K562 (cell line): ENCODE results near the gene ZNF407. TPM values are rescaled to one million over a fixed set of nuclear protein-coding genes. Genes with fewer than 3 reads are reported as not detected.

Source experiments
- ATF7 ChIP-seq: fragments of 450-650 bp; IDR thresholded peaks from 2 replicates; pipeline ENCODE4 v1.7.1; 2014; ENCODE audit warnings: mild to moderate bottlenecking, moderate library complexity
- CXXC5 ChIP-seq: fragments of 250-450 bp; sonication (Bioruptor Pico); IDR thresholded peaks from 2 replicates; pipeline ENCODE4 v1.8.0; 2022; ENCODE audit warnings: inconsistent platforms, mild to moderate bottlenecking, moderate library complexity
- ELF1 ChIP-seq: fragments of 200-800 bp; sonication (Bioruptor generic); IDR thresholded peaks from 2 replicates; pipeline ENCODE4 v1.6.1; 2016; ENCODE audit warnings: missing genetic modification characterization, missing compliant biosample characterization
- ETV5 ChIP-seq: sonication (generic); formaldehyde crosslinking; IDR thresholded peaks from 2 replicates; pipeline ENCODE4 v1.4.0; 2020; ENCODE audit warnings: low read depth, mild to moderate bottlenecking, missing genetic modification reagents
- GATAD2B ChIP-seq: fragments of 450-650 bp; IDR thresholded peaks from 2 replicates; pipeline ENCODE4 v1.6.1; 2017; ENCODE audit warnings: mild to moderate bottlenecking, borderline replicate concordance
- KLF6 ChIP-seq: fragments of 250-450 bp; sonication (Bioruptor Pico); IDR thresholded peaks from 2 replicates; pipeline ENCODE4 v1.4.0; 2020; ENCODE audit warnings: mild to moderate bottlenecking, moderate library complexity, borderline replicate concordance
- L3MBTL2 ChIP-seq: fragments of 450-650 bp; IDR thresholded peaks from 2 replicates; pipeline ENCODE4 v1.6.1; 2016; ENCODE audit warnings: mild to moderate bottlenecking, moderate library complexity
- MTA3 ChIP-seq: fragments of 450-650 bp; formaldehyde crosslinking; IDR thresholded peaks from 2 replicates; pipeline ENCODE4 v1.6.1; 2017; ENCODE audit warnings: mild to moderate bottlenecking, borderline replicate concordance
- PHF20 ChIP-seq: fragments of 450-650 bp; IDR thresholded peaks from 2 replicates; pipeline ENCODE4 v1.6.1; 2018; ENCODE audit not compliant: partially characterized antibody
- PHF8 ChIP-seq: fragments of 200-600 bp; sonication (generic); IDR thresholded peaks from 2 replicates; pipeline ENCODE4 v1.6.1; 2012; ENCODE audit warnings: mixed run types, mild to moderate bottlenecking, inconsistent platforms, low read length, moderate library complexity, borderline replicate concordance
- POLR2G ChIP-seq: fragments of 200-400 bp; formaldehyde crosslinking; IDR thresholded peaks from 2 replicates; pipeline ENCODE4 v1.6.1; 2017; ENCODE audit warnings: low read depth, mild to moderate bottlenecking, antibody characterized with exemption, low read length, moderate library complexity
- POLR2H ChIP-seq: IDR thresholded peaks from 2 replicates; pipeline ENCODE4 v1.6.1; 2016; ENCODE audit warnings: missing genetic modification characterization, low read depth, mild to moderate bottlenecking, control low read depth, missing compliant biosample characterization, moderate library complexity
- PPARD ChIP-seq: fragments of 250-450 bp; sonication (Bioruptor Pico); IDR thresholded peaks from 2 replicates; pipeline ENCODE4 v1.8.0; 2022; ENCODE audit warnings: inconsistent platforms, mild to moderate bottlenecking, moderate library complexity
- RB1 ChIP-seq: fragments of 450-650 bp; IDR thresholded peaks from 2 replicates; pipeline ENCODE4 v1.6.1; 2017; ENCODE audit warnings: low read depth, mild to moderate bottlenecking
- SMAD2 ChIP-seq: fragments of 150-350 bp; IDR thresholded peaks from 2 replicates; pipeline ENCODE4 v1.6.1; 2014; ENCODE audit warnings: low read depth, mild to moderate bottlenecking, low read length
- SREBF1 ChIP-seq: fragments of 150-350 bp; IDR thresholded peaks from 2 replicates; pipeline ENCODE4 v1.6.1; 2014; ENCODE audit warnings: antibody characterized with exemption, low read depth, low read length, borderline replicate concordance
- SUPT5H ChIP-seq: fragments of 450-650 bp; IDR thresholded peaks from 2 replicates; pipeline ENCODE4 v1.6.1; 2016
- YY1 ChIP-seq, 3 experiments: IDR thresholded peaks; 2 replicates each; pipeline ENCODE4 v1.6.1; 2011; ENCODE audit warnings: low read length in 2 of 3, mild to moderate bottlenecking in 2 of 3, moderate library complexity in 2 of 3, borderline replicate concordance in 1 of 3, control low read depth in 1 of 3, low read depth in 1 of 3; ENCODE audit not compliant: insufficient read depth in 3 of 3, insufficient replicate concordance in 2 of 3, control insufficient read depth in 1 of 3, insufficient read length in 1 of 3; ENCODE audit errors: extremely low read depth in 1 of 3
- ZFX ChIP-seq: sonication (generic); formaldehyde crosslinking; IDR thresholded peaks from 2 replicates; pipeline ENCODE4 v1.8.0; 2022; ENCODE audit warnings: mild to moderate bottlenecking, missing genetic modification reagents, moderate library complexity
- ZNF197 ChIP-seq: fragments of 200-800 bp; sonication (Bioruptor generic); IDR thresholded peaks from 2 replicates; pipeline ENCODE4 v1.6.1; 2016; ENCODE audit warnings: low read depth, missing genetic modification characterization, missing compliant biosample characterization
- polyA plus RNA-seq, 8 experiments: library from polyadenylated mRNA; depleted of rRNA in 4 of 8; stranded (reverse) in 5 of 8; unstranded in 3 of 8; fragments of >200 nt; fragmentation: Nextera tagmentation in 2 of 8; fragmentation: Illumina TruSeq in 1 of 8; extraction: Ambion mirVana in 2 of 8; extraction: Trizol in 1 of 8; gene quantifications; 2 replicates each; pipeline versions ENCODE4 v1.2.1 to v1.2.3, GENCODE V29; 2011 to 2014; ENCODE audit warnings: inconsistent platforms in 1 of 8, missing spikeins in 1 of 8
- total RNA-seq, 7 experiments: library from RNA; depleted of rRNA in 6 of 7; stranded (reverse); fragments of >200 nt in 6 of 7; fragmentation: Illumina TruSeq in 2 of 7; extraction: Trizol in 2 of 7; gene quantifications; 2 replicates each; pipeline versions ENCODE4 v1.2.1 to v1.2.3, GENCODE V29; 2011 to 2021; ENCODE audit warnings: low replicate concordance in 1 of 7
- TF ChIP-seq, protein P1 (sequence below): fragments of 450-650 bp; IDR thresholded peaks from 2 replicates; pipeline ENCODE4 v1.6.1; 2014; ENCODE audit warnings: low read depth, mild to moderate bottlenecking, moderate library complexity, borderline replicate concordance
- TF ChIP-seq, protein P2 (sequence below): fragments of 250-450 bp; sonication (Bioruptor Pico); IDR thresholded peaks from 2 replicates; pipeline ENCODE4 v1.4.0; 2020; ENCODE audit warnings: borderline replicate concordance
- TF ChIP-seq, protein P3 (sequence below), 2 experiments: IDR thresholded peaks; 2 replicates each; pipeline ENCODE4 v1.6.1; 2011; ENCODE audit warnings: borderline replicate concordance in 1 of 2, control low read depth in 1 of 2, low read depth in 1 of 2, low read length in 1 of 2, mild to moderate bottlenecking in 1 of 2, mixed read lengths in 1 of 2, moderate library complexity in 1 of 2; ENCODE audit not compliant: insufficient read depth in 1 of 2, insufficient read length in 1 of 2, poor library complexity in 1 of 2, severe bottlenecking in 1 of 2; ENCODE audit errors: extremely low read depth in 1 of 2

ZNF407 gene
- total and polyA plus RNA-seq, 9 of the 15 experiments (the other 6 are each of a cell fraction or from before 2014, with no cell fraction given): 0.21 to 5.4 (median 2.3) TPM

DNA sequence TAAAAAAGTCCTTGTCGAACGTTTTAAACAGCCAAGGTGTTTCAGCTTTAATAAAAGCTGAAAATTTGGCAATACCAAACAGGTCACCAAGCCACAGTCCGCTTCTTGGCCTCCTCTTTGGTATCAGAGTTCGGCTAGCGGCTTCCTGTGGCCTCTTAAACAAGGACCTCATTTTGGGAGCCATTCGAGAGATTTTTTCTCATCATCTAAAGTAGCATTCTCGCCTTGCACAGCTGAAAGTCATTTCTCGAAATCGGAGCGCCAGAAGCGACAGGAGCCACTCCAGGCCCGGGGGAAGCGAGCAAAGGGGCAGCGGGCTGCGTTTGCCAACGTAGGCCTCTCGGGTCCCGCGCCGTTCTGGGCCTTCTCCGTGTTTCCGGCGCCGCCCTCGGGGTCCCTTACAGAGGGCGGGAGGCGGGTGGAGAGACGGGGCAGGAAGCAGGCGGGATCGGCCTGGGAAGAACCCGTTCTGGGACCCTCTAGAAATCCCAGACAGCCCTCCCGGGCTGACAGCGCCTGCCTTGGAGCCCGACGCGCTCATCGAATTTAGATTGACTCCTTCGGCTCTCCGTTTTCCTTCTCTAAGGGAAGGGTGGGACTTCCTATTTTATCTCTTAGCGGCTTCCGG lies 522 bp upstream of the ZNF407 start (continued):
- TF ChIP-seq YY1 (IDR thresholded peaks at IDR 0.05; ENCODE audit: borderline replicate concordance in 1 of 3, control insufficient read depth in 1 of 3, extremely low read depth in 1 of 3, insufficient read depth in 3 of 3, insufficient read length in 1 of 3, insufficient replicate concordance in 2 of 3, low read depth in 1 of 3, low read length in 2 of 3): peak in 2 of 3 experiments; percentile 21 to 43
- peak; percentile 47; the same call in 1 of the 2 replicates for TF ChIP-seq ETV5 (CRISPR knock-in tag)
- TF ChIP-seq KLF6: peak; percentile 69; the same call in 1 of the 2 replicates
- TF ChIP-seq POLR2G: peak; percentile 81
- TF ChIP-seq CXXC5 (CRISPR knock-in tag): 0 out of 2 replicates have a peak, but pooled peaks have one; percentile 12
- TF ChIP-seq ZNF197 (CRISPR knock-in tag): no peak
- TF ChIP-seq MTA3: peak; percentile 66; the same call in 1 of the 2 replicates
- TF ChIP-seq, protein P1, sequence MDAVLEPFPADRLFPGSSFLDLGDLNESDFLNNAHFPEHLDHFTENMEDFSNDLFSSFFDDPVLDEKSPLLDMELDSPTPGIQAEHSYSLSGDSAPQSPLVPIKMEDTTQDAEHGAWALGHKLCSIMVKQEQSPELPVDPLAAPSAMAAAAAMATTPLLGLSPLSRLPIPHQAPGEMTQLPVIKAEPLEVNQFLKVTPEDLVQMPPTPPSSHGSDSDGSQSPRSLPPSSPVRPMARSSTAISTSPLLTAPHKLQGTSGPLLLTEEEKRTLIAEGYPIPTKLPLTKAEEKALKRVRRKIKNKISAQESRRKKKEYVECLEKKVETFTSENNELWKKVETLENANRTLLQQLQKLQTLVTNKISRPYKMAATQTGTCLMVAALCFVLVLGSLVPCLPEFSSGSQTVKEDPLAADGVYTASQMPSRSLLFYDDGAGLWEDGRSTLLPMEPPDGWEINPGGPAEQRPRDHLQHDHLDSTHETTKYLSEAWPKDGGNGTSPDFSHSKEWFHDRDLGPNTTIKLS: 0 out of 2 replicates have a peak, but pooled peaks have one; percentile 36
- TF ChIP-seq, protein P2, sequence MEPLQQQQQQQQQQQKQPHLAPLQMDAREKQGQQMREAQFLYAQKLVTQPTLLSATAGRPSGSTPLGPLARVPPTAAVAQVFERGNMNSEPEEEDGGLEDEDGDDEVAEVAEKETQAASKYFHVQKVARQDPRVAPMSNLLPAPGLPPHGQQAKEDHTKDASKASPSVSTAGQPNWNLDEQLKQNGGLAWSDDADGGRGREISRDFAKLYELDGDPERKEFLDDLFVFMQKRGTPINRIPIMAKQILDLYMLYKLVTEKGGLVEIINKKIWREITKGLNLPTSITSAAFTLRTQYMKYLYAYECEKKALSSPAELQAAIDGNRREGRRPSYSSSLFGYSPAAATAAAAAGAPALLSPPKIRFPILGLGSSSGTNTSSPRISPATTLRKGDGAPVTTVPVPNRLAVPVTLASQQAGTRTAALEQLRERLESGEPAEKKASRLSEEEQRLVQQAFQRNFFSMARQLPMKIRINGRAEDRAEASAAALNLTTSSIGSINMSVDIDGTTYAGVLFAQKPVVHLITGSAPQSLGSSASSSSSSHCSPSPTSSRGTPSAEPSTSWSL: no peak
- no peak for TF ChIP-seq SREBF1
- peak; percentile 40; the same call in 1 of the 2 replicates for TF ChIP-seq SUPT5H
- TF ChIP-seq GATAD2B: no peak
- TF ChIP-seq ELF1 (tag): no peak
- TF ChIP-seq L3MBTL2: peak; percentile 90
- no peak for TF ChIP-seq PPARD (CRISPR knock-in tag)
- TF ChIP-seq PHF20: peak; percentile 61
- TF ChIP-seq, protein P3, sequence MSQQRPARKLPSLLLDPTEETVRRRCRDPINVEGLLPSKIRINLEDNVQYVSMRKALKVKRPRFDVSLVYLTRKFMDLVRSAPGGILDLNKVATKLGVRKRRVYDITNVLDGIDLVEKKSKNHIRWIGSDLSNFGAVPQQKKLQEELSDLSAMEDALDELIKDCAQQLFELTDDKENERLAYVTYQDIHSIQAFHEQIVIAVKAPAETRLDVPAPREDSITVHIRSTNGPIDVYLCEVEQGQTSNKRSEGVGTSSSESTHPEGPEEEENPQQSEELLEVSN (IDR thresholded peaks at IDR 0.05; ENCODE audit: borderline replicate concordance in 1 of 2, extremely low read depth in 1 of 2, insufficient read depth in 1 of 2, insufficient read length in 1 of 2, low read depth in 1 of 2, low read length in 1 of 2, poor library complexity in 1 of 2, severe bottlenecking in 1 of 2): peak; percentile 44 to 61
- TF ChIP-seq ATF7: 0 out of 2 replicates have a peak, but pooled peaks have one; percentile 13
- peak; percentile 73 for TF ChIP-seq PHF8
- no peak for TF ChIP-seq SMAD2
- TF ChIP-seq RB1: 0 out of 2 replicates have a peak, but pooled peaks have one; percentile 17
- TF ChIP-seq POLR2H (tag): peak; percentile 47; the same call in 1 of the 2 replicates
- peak; percentile 96 for TF ChIP-seq ZFX (CRISPR knock-in tag)
